ENCODE data around the gene RAB40C.

Gene RAB40C

GRCh38 chr16:559021-559380 lies 30.9 kb upstream of the RAB40C start:
- DNase-seq (ENCODE audit: low read depth in 2 of 2), result no peak

DNA sequence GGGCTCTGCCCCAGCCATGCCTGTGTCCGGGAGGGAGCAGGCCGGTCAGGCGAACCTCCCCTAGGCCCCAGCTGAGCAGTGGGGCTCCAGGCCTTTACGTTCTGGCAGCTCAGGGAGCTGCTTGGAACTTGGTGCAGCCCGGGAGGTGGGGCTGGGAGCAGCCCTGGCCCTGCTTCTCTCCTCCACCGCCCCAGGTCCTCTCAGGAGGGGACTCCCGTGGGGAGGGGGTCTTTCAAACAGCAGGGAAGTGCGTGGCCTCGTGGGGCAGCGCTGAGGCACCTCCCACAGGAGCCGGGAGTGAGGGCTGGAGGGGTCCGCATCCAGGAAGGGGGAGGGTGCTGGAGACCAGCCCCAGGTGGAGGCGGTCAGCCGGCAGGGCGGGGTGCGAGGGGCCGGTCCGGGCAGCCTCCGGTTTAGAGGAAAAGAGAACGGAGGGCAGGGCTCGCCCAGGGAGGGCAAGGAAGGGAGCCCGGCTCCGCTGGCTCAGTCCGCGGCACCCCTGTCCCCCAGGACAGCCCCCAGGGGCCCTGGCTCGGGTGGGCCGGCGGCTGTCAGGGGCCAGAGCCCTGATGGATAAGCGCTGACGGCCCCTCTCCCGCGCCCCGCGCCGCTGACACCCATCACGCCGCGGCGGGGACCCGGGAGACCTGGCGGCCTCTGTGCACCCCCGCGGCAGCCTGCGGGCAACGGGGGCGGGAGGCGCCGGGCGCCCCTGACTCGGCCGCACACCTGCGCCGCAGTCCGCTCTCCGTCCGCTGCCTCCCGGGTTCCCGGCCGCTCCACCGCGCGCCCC lies 30.3 kb upstream of the RAB40C start:
- DNase-seq (ENCODE audit: low read depth in 2 of 2), result no peak

- DNase-seq (ENCODE audit: low read depth in 2 of 2), result no peak
These were observed 29.6 kb upstream of the RAB40C start, which contains the start of gene PRR35 for GRCh38 chr16:560204-560700. PRR35 (plus strand) TSS chr16:560394; CDS start chr16:563295, 2,901 bp downstream.

- DNase-seq (ENCODE audit: low read depth in 2 of 2), result no peak
These were observed 29.0 kb upstream of the RAB40C start for GRCh38 chr16:560701-561412.

GRCh38 chr16:561413-561794 lies 28.5 kb upstream of the RAB40C start:
- DNase-seq (ENCODE audit: low read depth in 2 of 2), result no peak

- no peak for DNase-seq (ENCODE audit: low read depth in 2 of 2)
These were observed 27.6 kb upstream of the RAB40C start for GRCh38 chr16:561957-562938.

DNA sequence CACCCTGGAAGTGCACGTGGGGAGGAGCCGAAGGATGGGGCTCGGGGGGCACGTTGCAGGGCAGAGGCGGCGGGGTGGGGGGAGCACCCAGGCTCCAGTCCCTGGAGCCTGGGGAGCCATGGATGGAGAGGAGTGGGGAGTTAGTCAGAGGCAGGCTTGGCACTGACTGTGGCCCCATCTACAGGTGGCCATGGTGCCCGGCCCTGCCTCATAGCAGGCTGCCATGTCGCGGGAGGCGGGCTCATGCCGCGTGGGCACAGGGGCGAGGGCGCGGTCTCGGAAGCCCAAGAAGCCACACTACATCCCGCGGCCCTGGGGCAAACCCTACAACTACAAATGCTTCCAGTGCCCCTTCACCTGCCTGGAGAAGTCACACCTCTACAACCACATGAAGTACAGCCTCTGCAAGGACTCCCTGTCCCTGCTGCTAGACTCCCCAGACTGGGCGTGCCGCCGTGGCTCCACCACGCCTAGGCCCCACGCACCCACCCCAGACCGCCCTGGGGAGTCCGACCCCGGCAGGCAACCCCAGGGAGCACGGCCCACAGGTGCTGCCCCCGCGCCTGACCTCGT lies 26.7 kb upstream of the RAB40C start:
- DNase-seq (ENCODE audit: low read depth in 2 of 2), result no peak

- no peak for DNase-seq (ENCODE audit: low read depth in 2 of 2)
These were observed 25.0 kb upstream of the RAB40C start for GRCh38 chr16:564690-565418.

GRCh38 chr16:565419-566330 lies 24.2 kb upstream of the RAB40C start:
- no peak for DNase-seq (ENCODE audit: low read depth in 2 of 2)

DNA sequence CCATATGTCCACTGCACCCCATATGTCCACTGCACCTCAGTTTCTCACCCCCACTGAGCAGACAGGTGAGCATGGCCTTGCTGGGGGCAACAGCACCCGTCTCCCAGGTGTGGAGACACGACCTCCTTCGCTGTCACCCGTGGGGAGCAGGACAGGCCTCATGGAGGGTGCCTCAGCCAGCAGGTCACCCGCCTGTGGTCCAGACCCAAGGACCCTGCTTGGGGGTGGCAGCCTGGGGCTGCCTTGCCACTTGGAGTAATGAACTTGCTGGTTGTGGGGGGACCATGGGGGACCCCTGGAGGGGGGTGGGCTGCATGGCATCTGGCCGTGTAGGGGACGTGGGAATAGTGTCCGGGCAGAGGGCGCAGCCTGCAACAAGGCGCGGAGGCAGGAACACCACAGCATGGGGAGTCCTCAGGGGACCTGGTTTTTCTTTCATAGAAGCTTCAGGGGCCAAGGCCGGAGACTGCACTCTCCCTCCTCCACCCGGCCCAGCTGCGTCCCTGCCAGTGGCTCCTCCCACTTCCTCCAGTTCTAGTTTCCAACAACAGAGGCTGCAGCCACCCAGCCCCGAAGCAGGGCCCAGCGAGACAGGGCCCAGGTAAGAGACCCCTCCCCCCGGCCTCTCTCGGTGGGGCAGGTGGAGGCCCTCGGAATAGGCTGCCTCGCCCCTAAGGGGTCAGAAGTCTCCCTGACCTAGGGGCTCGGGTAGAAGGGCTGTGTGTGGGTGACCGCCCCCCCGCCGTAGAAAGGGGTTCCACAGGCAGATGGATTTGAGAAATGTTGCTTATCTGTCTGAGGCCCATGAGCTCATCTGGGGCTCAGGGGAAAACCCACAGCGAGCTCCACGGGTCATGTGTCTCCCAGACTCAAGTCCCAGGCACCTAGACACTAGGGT lies 23.1 kb upstream of the RAB40C start, which contains the start of gene NHLRC4:
Gene NHLRC4, plus strand, starts transcription at position 531 of the 898 bp plus-strand sequence. CDS start 1,043 bp downstream, outside the sequence.
- DNase-seq (ENCODE audit: low read depth in 2 of 2), result peak in 1 of 2 donors; percentile 21

DNA sequence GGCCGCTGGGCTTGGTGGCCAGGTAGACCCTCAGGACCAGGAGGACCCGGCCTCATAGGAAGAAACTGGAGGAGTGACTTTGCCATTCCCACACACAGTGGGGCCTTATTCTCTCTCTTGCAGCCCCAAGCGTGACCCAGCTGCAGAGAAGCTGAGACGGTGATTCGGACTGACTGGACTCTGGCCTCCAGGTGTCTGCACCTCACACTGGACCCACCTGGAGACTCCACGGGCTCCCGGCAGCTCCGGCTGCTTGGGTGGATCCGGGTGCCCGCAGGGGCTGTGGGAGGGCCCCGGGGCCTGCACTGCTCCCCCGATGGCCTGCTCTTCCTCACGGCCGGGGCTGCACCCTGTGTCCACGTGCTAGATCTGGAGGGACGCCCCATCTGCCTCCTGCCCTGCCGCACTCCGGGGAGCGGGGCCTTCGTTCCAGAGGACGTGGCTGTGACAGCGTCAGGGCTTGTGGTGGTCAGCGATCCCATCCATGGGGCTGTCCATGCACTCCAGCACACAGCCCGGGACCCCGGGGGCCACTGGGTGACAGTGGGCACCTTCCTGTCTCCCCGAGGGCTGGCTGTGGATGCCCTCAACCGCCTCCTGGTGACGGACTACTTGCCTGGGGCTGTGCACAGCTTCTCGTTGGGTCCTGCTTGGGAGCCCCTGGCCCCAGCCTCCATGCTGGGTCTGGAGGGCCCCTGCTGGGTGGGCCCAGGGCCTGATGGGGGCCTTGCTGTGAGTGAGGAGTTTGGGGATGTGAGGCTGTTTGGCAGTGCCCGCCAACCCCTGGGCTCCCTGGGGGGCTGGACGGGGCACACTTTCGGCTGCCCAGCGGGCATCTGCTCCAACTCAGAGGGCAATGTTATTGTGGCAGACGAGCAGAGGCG lies 22.3 kb upstream of the RAB40C start:
- no peak for DNase-seq (ENCODE audit: low read depth in 2 of 2)

DNA sequence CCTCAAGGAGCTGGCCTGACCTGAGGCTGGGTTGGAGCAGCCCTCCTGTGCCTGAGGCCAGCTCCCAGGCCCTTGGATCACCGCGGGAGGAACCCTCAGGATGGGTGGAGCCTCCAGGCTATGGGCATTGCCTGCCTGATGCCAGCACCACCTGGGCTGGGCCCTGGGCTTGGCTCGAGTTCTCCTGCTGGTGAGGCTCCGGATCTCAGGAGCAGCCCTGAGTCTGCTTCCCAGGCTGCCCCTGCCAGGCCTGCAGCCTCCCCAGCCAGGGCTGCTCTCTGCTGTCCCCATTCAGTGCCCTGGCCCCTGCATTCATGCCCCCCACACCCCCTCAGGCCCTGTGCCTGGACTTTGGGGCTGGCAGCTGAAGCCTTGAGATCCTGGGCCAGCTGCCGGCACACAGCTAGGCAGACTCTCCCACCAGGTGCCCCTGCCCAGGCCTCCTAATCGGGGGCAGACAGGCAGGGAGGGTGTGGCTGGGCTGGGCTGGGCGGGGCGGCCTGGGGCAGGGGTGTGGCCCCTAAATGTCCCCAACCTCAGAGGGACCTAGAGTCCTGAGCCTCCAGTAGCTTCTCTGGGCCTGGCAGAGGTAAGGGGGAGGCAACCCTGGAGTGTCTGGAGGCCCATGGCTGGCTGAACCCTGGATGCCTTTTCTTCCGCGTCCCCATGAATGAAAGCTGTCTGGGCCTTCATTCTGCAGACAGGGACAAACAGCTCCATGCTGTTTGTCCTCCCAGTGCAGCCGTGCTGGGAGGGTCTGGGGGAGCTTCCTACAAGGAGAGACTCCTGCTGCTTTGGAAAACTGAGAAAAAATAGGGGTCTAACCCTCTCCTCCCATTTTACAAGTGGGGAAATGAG lies 21.2 kb upstream of the RAB40C start:
- no peak for DNase-seq (ENCODE audit: low read depth in 2 of 2)

- DNase-seq (ENCODE audit: low read depth in 2 of 2), result peak; percentile 34 to 42
These were observed 20.2 kb upstream of the RAB40C start, which contains the start of gene PIGQ for GRCh38 chr16:569445-570254. PIGQ (plus strand) TSS chr16:569968; CDS start chr16:574075, 4,107 bp downstream.

- no peak for DNase-seq (ENCODE audit: low read depth in 2 of 2)
These were observed 16.8 kb upstream of the RAB40C start for GRCh38 chr16:572865-573650.

All from stimulated activated CD8-positive, alpha-beta memory T cell treated with anti-CD3 and anti-CD28 coated beads, Interleukin-2, amount 100 ng/mL, for 1 hour (primary cell).